Ascending aorta (tissue), 2 donors: ENCODE data around the gene MAP7. TPM values are rescaled to one million over a fixed set of nuclear protein-coding genes. Genes with fewer than 3 reads are reported as not detected.

Source experiments
- DNase-seq, 2 donors: peaks; one replicate each; pipeline ENCODE4 v3.0.0-alpha.2; 2019; ENCODE audit warnings: low spot score in 2 of 2
- H3K27ac ChIP-seq, 2 donors: fragments of 200-600 bp; sonication (generic); one replicate each; pipeline ENCODE4 v1.5.1; 2016 to 2017; ENCODE audit warnings: mild to moderate bottlenecking in 1 of 2
- H3K27me3 ChIP-seq: fragments of 200-600 bp; sonication (generic); one replicate; pipeline ENCODE4 v1.5.1; 2017
- H3K36me3 ChIP-seq, 2 donors: fragments of 200-600 bp; sonication (generic); one replicate each; pipeline ENCODE4 v1.5.1; 2016
- H3K4me1 ChIP-seq, 2 donors: fragments of 200-600 bp; sonication (generic); one replicate each; pipeline ENCODE4 v1.5.1; 2016 to 2017; ENCODE audit warnings: mild to moderate bottlenecking in 1 of 2
- H3K4me3 ChIP-seq, 2 donors: fragments of 200-600 bp; sonication (generic); one replicate each; pipeline ENCODE4 v1.5.1; 2016 to 2017; ENCODE audit warnings: mild to moderate bottlenecking in 1 of 2
- H3K9me3 ChIP-seq, 2 donors: fragments of 200-600 bp; sonication (generic); one replicate each; pipeline ENCODE4 v1.5.1; 2016
- intact Hi-C: fragments of 100-400 bp; cut with DNase I; formaldehyde crosslinking; loops from one replicate; pipeline ENCODE4 v1.15.1; 2023
- total RNA-seq: library from RNA; depleted of rRNA; stranded (reverse); fragments of >200 nt; gene quantifications from one replicate; pipeline ENCODE4 v1.1.0, GENCODE V29; 2016
- TF ChIP-seq, protein P1 (sequence below), 3 experiments: fragments of 200-600 bp in 2 of 3; fragments of 450-650 bp in 1 of 3; sonication (generic) in 2 of 3; IDR thresholded peaks; one replicate each; pipeline ENCODE4 v1.5.1; 2016 to 2019; ENCODE audit warnings: antibody characterized with exemption in 3 of 3, mild to moderate bottlenecking in 1 of 3, moderate library complexity in 1 of 3

The MAP7 gene
- total RNA-seq, 1 donor from 2014 or later: not detected

DNA sequence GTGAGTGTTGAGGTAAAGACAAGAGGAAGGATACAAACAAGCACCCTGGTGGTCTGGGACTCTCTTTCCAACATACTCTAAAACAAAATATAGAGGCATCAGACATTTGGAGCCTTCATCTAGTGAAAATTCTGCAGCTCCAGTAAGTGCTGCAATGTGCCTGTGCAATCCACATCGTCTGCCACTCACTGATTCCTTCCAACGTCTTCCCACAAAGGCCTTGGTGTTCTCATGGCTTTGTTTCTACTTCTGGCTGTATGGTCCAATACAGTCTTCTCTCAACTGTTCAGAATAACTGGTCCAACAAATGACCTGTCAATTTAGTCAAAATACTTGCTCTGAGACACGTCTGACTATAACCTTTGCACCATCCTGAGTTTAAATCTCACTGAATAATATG lies 125.8 kb downstream of the MAP7 start:
- intact Hi-C loops: no loop called here
- no peak for DNase-seq

DNA sequence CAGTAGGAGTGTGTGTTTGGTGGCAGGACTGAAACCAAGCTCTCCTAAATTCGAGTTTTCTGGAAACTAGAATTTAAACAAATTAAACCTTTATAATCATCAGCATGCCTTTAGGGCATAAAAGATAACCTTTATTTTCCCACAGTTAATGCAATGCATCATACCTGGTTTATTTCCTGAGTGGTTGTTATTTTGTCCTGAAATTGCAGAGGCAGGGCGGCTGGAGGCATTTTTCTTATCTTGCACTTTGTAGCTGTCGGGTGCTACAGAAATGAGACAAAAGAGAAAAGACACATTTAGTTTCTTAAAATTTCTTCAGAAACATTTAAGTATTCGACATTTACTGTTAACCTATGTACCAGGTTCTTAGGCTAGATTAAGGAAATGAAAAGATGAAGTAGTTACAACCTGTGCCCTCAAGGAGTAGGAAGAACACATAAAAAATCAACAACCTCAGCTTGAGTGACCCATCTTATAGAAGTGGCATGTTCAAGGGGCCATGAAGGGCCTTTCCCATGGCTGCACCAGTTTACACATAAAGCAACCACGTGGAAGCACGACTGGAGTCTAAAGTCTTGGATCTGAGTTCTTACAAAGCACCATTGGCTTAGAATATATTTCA lies 128.6 kb downstream of the MAP7 start:
- Histone ChIP-seq H3K4me3 (no peak overlapping the region), H3K27ac (no peak overlapping the region)
- intact Hi-C loops: no loop called here

More for the DNA sequence above, 125.8 kb downstream of the MAP7 start:
- H3K27me3 ChIP-seq: no peaks in the 10 kb centered on the region
- H3K4me1 ChIP-seq: no peaks in the 10 kb centered on the region
- H3K4me3 ChIP-seq: no peak overlapping the region
- H3K36me3 ChIP-seq: no peaks in the 10 kb centered on the region
- TF ChIP-seq, protein P1, sequence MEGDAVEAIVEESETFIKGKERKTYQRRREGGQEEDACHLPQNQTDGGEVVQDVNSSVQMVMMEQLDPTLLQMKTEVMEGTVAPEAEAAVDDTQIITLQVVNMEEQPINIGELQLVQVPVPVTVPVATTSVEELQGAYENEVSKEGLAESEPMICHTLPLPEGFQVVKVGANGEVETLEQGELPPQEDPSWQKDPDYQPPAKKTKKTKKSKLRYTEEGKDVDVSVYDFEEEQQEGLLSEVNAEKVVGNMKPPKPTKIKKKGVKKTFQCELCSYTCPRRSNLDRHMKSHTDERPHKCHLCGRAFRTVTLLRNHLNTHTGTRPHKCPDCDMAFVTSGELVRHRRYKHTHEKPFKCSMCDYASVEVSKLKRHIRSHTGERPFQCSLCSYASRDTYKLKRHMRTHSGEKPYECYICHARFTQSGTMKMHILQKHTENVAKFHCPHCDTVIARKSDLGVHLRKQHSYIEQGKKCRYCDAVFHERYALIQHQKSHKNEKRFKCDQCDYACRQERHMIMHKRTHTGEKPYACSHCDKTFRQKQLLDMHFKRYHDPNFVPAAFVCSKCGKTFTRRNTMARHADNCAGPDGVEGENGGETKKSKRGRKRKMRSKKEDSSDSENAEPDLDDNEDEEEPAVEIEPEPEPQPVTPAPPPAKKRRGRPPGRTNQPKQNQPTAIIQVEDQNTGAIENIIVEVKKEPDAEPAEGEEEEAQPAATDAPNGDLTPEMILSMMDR (IDR thresholded peaks at IDR 0.05): no peak
- no peak overlapping the region for H3K27ac ChIP-seq
- no peaks in the 10 kb centered on the region for H3K9me3 ChIP-seq

DNA sequence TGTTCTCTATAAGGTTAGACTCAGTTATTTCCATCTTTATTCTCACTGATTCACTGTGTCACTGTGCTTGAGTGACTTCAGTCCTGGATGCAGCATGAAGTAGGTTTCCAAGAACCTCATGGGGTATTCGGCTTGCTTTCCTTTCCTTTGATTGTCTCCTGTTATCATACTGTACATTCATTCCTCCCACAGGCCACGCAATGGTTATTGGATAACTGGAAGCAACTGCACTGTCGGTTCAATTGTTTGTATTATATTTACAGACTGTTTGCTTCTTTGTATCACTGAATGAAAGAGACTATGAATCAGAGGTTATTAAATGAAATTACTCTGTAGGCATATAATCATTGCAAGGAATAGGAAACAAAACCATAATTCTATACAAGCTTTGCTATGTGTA lies 129.4 kb downstream of the MAP7 start:
- DNase-seq: no peak
- Histone ChIP-seq H3K27ac (no peak overlapping the region), H3K4me1 (no peaks in the 10 kb centered on the region), H3K36me3 (no peaks in the 10 kb centered on the region), H3K4me3 (no peak overlapping the region), H3K9me3 (no peaks in the 10 kb centered on the region), H3K27me3 (no peaks in the 10 kb centered on the region)
- intact Hi-C loops: no loop called here
- TF ChIP-seq, protein P1 (IDR thresholded peaks at IDR 0.05): no peak

More for the DNA sequence above, 128.6 kb downstream of the MAP7 start:
- no peaks in the 10 kb centered on the region for H3K36me3 ChIP-seq
- TF ChIP-seq, protein P1 (IDR thresholded peaks at IDR 0.05): no peak
- DNase-seq: no peak
- no peaks in the 10 kb centered on the region for H3K9me3 ChIP-seq
- H3K27me3 ChIP-seq: no peaks in the 10 kb centered on the region
- H3K4me1 ChIP-seq: no peaks in the 10 kb centered on the region

DNA sequence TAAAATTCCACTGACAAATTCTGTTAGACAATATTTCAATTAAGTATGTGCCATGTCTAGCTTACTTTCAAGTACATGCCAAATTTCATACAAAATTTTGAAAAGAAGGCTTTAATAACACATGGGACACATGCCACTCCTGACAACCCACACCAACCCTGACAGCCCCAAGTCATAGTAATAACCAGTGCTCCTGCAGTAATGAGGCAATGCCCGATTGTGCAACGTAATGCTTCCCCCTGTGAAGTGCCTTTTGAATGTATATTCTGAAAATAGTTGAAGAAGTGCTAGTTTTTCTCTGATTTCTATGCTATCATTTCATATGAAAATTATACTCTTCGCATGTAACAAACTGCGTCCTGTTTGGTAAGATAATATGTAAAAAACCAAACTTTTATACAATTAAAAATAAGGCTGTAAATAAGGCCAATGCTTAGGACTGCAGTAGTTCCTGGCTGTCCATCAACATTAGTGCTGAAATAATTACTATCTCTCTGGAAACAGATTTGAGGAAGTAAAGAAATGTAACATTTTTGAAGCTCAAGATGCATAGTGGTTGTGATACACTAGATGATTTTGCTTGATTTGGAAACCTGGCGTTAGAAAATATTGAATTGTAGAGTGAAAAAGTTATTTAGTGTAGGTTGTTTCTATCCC lies 134.7 kb downstream of the MAP7 start:
- no peak overlapping the region for H3K27ac ChIP-seq
- no peaks in the 10 kb centered on the region for H3K4me1 ChIP-seq
- intact Hi-C loops: no loop called here

DNA sequence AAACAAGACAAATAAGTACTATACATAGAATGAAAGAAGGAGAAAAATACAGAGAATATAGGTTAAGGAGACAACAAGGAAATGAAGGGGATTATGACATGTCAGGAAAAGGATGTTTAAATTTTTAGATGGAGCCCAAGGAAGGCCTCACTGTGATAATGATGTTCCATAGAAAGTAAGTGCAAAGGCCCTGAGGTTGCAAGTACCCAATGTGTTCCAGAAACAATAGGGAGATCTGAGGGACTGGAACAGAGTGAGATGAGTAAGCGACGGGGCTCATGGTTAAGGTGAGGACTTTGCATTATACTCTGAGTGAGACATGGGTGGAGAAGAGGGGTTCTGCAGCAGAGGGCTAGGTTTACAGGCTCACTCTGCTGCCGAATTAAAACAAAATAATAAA lies 137.8 kb downstream of the MAP7 start:
- intact Hi-C loops: no loop called here
- Histone ChIP-seq H3K36me3 (no peaks in the 10 kb centered on the region), H3K4me3 (no peak overlapping the region), H3K9me3 (no peaks in the 10 kb centered on the region), H3K27me3 (no peaks in the 10 kb centered on the region), H3K27ac (no peak overlapping the region), H3K4me1 (peaks cover 0 to 2% of the 10 kb centered on the region in 2 donors)
- TF ChIP-seq, protein P1 (IDR thresholded peaks at IDR 0.05): no peak
- DNase-seq: no peak

More for the DNA sequence above, 134.7 kb downstream of the MAP7 start:
- TF ChIP-seq, protein P1 (IDR thresholded peaks at IDR 0.05): no peak
- Histone ChIP-seq H3K4me3 (no peak overlapping the region), H3K36me3 (no peaks in the 10 kb centered on the region), H3K9me3 (no peaks in the 10 kb centered on the region), H3K27me3 (no peaks in the 10 kb centered on the region)
- DNase-seq: no peak
